ENCODE results near the gene NAA20. TPM values are rescaled to one million over a fixed set of nuclear protein-coding genes. Genes with fewer than 3 reads are reported as not detected.

NAA20 gene
- total and polyA plus RNA-seq, 4 donors, result 26.8 to 75.6 (median 39.2) TPM

DNA sequence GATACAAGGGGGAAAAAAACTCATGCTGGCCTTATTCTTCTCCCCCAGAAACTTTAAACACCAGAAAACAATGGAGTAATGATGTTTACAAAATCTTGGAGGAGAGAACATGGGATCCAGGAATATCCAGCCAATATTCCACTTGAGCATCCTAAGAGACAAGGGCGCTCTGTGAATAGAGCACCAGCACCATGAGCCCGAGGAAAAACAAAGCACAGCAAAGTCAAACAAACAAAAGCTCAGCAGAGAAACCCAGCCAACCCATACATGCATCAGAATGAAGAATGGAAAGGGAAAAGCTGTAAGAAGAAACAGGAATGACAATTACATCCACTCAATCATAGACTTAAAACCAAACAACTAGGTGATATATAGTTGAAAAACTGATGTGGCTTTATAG, 4.6 kb upstream of the NAA20 start:
- no peaks in the 10 kb centered on the region for H3K9me3 ChIP-seq (ENCODE audit: control insufficient read depth in 4 of 4, low read length in 3 of 4)
- 79% methylated on average over 2 of the region's 2 CpGs for WGBS

More for the DNA sequence above, 4.6 kb upstream of the NAA20 start:
- H3K4me3 ChIP-seq (ENCODE audit: low read depth in 1 of 3, low read length in 3 of 3), result no peak overlapping the region
- TF ChIP-seq YY1 (IDR thresholded peaks at IDR 0.05) (no peak), FOXA1 (IDR thresholded peaks at IDR 0.05) (no peak), TAF1 (conservative IDR thresholded peaks at IDR 0.05) (no peak), EGR1 (IDR thresholded peaks at IDR 0.05; ENCODE audit: low read depth in 2 of 2) (no peak), ZBTB33 (IDR thresholded peaks at IDR 0.05) (no peak), HNF4A (conservative IDR thresholded peaks at IDR 0.05) (no peak), GABPA (IDR thresholded peaks at IDR 0.05 in 1 of 2, conservative IDR thresholded peaks at IDR 0.05 in 1 of 2) (no peak), JUND (IDR thresholded peaks at IDR 0.05) (no peak), RXRA (IDR thresholded peaks at IDR 0.05) (no peak), NR2F2 (IDR thresholded peaks at IDR 0.05) (no peak), SP1 (IDR thresholded peaks at IDR 0.05) (no peak), FOXA2 (IDR thresholded peaks at IDR 0.05) (no peak), HNF4G (IDR thresholded peaks at IDR 0.05) (no peak)
- TF ChIP-seq, protein P1, sequence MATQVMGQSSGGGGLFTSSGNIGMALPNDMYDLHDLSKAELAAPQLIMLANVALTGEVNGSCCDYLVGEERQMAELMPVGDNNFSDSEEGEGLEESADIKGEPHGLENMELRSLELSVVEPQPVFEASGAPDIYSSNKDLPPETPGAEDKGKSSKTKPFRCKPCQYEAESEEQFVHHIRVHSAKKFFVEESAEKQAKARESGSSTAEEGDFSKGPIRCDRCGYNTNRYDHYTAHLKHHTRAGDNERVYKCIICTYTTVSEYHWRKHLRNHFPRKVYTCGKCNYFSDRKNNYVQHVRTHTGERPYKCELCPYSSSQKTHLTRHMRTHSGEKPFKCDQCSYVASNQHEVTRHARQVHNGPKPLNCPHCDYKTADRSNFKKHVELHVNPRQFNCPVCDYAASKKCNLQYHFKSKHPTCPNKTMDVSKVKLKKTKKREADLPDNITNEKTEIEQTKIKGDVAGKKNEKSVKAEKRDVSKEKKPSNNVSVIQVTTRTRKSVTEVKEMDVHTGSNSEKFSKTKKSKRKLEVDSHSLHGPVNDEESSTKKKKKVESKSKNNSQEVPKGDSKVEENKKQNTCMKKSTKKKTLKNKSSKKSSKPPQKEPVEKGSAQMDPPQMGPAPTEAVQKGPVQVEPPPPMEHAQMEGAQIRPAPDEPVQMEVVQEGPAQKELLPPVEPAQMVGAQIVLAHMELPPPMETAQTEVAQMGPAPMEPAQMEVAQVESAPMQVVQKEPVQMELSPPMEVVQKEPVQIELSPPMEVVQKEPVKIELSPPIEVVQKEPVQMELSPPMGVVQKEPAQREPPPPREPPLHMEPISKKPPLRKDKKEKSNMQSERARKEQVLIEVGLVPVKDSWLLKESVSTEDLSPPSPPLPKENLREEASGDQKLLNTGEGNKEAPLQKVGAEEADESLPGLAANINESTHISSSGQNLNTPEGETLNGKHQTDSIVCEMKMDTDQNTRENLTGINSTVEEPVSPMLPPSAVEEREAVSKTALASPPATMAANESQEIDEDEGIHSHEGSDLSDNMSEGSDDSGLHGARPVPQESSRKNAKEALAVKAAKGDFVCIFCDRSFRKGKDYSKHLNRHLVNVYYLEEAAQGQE (IDR thresholded peaks at IDR 0.05), result no peak
- TF ChIP-seq, protein P2, sequence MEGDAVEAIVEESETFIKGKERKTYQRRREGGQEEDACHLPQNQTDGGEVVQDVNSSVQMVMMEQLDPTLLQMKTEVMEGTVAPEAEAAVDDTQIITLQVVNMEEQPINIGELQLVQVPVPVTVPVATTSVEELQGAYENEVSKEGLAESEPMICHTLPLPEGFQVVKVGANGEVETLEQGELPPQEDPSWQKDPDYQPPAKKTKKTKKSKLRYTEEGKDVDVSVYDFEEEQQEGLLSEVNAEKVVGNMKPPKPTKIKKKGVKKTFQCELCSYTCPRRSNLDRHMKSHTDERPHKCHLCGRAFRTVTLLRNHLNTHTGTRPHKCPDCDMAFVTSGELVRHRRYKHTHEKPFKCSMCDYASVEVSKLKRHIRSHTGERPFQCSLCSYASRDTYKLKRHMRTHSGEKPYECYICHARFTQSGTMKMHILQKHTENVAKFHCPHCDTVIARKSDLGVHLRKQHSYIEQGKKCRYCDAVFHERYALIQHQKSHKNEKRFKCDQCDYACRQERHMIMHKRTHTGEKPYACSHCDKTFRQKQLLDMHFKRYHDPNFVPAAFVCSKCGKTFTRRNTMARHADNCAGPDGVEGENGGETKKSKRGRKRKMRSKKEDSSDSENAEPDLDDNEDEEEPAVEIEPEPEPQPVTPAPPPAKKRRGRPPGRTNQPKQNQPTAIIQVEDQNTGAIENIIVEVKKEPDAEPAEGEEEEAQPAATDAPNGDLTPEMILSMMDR (IDR thresholded peaks at IDR 0.05; ENCODE audit: low read depth, low read length, missing input control), result no peak
- TF ChIP-seq, protein P3, sequence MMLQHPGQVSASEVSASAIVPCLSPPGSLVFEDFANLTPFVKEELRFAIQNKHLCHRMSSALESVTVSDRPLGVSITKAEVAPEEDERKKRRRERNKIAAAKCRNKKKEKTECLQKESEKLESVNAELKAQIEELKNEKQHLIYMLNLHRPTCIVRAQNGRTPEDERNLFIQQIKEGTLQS (IDR thresholded peaks at IDR 0.05), result no peak
- DNase-seq (ENCODE audit: low spot score), result no peak
- peaks cover 2 to 19% (median 12%) of the 10 kb centered on the region in 4 donors for H3K4me1 ChIP-seq (ENCODE audit: control insufficient read depth in 4 of 4, insufficient read depth in 4 of 4, low read length in 3 of 4)
- H3K27me3 ChIP-seq (ENCODE audit: control insufficient read depth in 4 of 4, insufficient read depth in 4 of 4, low read length in 3 of 4), result no peaks in the 10 kb centered on the region
- H3K9ac ChIP-seq (ENCODE audit: low read depth in 1 of 2, low read length in 2 of 2), result no peak overlapping the region
- no peaks in the 10 kb centered on the region for H3K36me3 ChIP-seq (ENCODE audit: control insufficient read depth in 4 of 4, insufficient read depth in 3 of 4, low read depth in 1 of 4, low read length in 3 of 4)
- H3K27ac ChIP-seq (ENCODE audit: low read depth in 1 of 2, low read length in 2 of 2), result no peak overlapping the region

All from liver (tissue), 9 donors.